ENCODE results near the gene TET1. TPM values are rescaled to one million over a fixed set of nuclear protein-coding genes. Genes with fewer than 3 reads are reported as not detected.
"Not testable (repeated sequence)": the region's sequence is repeated elsewhere in the genome, so short reads cannot be mapped to it uniquely, and the experiment has no call there.

TET1 gene
- total and polyA plus RNA-seq, 2 experiments from 2014 or later = 37.2 to 90.5 TPM

DNA sequence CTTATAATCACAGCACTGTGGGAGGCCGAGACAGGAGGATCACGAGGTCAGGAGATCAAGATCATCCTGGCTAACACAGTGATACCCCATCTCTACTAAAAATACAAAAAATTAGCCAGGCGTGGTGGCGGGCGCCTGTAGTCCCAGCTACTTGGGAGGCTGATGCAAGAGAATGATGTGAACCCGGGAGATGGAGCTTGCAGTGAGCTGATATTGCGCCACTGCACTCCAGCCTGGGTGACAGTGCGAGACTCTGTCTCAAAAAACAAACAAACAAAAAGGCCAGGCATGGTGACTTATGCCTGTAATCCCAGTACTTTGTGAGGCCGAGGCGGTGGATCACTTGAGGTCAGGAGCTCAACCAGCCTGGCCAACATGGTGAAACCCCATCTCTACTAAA, 49.9 kb downstream of the TET1 start:
- not testable (repeated sequence) for H3F3A ChIP-seq (replicated peaks; ENCODE audit: low read depth); H3K27me3 Mint-ChIP-seq (ENCODE audit: insufficient read depth, low read depth, poor library complexity); H3K4me1 ChIP-seq (ENCODE audit: insufficient read depth); H4K20me1 ChIP-seq (replicated peaks; ENCODE audit: insufficient read depth); H3K27ac Mint-ChIP-seq; H3K27me3 ChIP-seq (ENCODE audit: insufficient read depth); H3K9me2 ChIP-seq (ENCODE audit: insufficient read depth); H3K4me3 Mint-ChIP-seq; H3K4me1 Mint-ChIP-seq; H3K4me3 ChIP-seq; H3K9me3 Mint-ChIP-seq; H2AFZ ChIP-seq; DNase-seq (ENCODE audit: low spot score); ATAC-seq; H3K4me2 ChIP-seq
- H3K36me3 ChIP-seq (ENCODE audit: insufficient read depth) = peaks cover 12% of the 10 kb centered on the region; the same call in 1 of the 2 replicates
- peaks cover 17% of the 10 kb centered on the region; the same call in 2 of the 3 replicates for H3K36me3 Mint-ChIP-seq (ENCODE audit: low read depth)
- peaks cover 85% of the 10 kb centered on the region for H3K79me2 ChIP-seq (replicated peaks; ENCODE audit: insufficient read depth)
- H3K27ac ChIP-seq (ENCODE audit: low read depth) = peak overlapping the region; percentile 72; the same call in 1 of the 2 replicates

DNA sequence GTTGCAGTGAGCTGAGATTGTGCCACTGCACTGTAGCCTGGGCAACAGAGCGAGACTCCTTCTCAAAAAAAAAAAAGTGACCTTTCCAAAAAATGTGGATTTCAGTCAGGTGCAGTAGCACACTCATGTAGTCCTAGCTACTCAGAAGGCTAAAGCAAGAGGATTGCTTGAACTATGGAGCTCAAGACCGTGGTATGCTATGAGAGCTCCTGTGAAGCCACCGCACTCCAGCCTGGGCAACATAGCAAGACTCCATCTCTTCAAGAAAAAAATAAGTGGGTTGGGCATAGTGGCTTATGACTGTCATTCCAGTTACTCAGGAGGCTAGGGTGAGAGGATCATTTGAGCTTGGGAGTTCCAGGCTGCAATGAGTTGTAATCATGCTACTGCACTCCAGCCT, 51.1 kb downstream of the TET1 start:
- Mint-ChIP-seq H3K27me3 (ENCODE audit: insufficient read depth, low read depth, poor library complexity) (no peaks in the 10 kb centered on the region), H3K4me3 (no peak overlapping the region), H3K36me3 (ENCODE audit: low read depth) (peaks cover 16% of the 10 kb centered on the region; the same call in 2 of the 3 replicates), H3K9me3 (no peaks in the 10 kb centered on the region), H3K4me1 (no peaks in the 10 kb centered on the region), H3K27ac (no peak overlapping the region)
- ATAC-seq = no peak
- Histone ChIP-seq H3K27ac (ENCODE audit: low read depth) (0 out of 2 replicates have a peak overlapping the region, but pooled peaks have one; percentile 50), H3K79me2 (replicated peaks; ENCODE audit: insufficient read depth) (peaks cover 83% of the 10 kb centered on the region), H3F3A (replicated peaks; ENCODE audit: low read depth) (peaks cover 8% of the 10 kb centered on the region; the same call in 1 of the 2 replicates), H4K20me1 (replicated peaks; ENCODE audit: insufficient read depth) (peaks cover 2% of the 10 kb centered on the region; the same call in 1 of the 2 replicates), H3K4me3 (no peak overlapping the region), H3K9me2 (ENCODE audit: insufficient read depth) (no peaks in the 10 kb centered on the region), H2AFZ (no peak overlapping the region), H3K4me2 (no peak overlapping the region), H3K4me1 (ENCODE audit: insufficient read depth) (no peaks in the 10 kb centered on the region), H3K27me3 (ENCODE audit: insufficient read depth) (no peaks in the 10 kb centered on the region), H3K36me3 (ENCODE audit: insufficient read depth) (peaks cover 12% of the 10 kb centered on the region; the same call in 1 of the 2 replicates)
- DNase-seq (ENCODE audit: low spot score) = no peak
- TF ChIP-seq ZNF462 (CRISPR knock-in tag; IDR thresholded peaks at IDR 0.05) = no peak
- no peak for TF ChIP-seq STAT1 (IDR thresholded peaks at IDR 0.05; ENCODE audit: unreplicated experiment)
- TF ChIP-seq ZNF331 (CRISPR knock-in tag; IDR thresholded peaks at IDR 0.05; ENCODE audit: low read depth) = no peak
- TF ChIP-seq EZH2 (IDR thresholded peaks at IDR 0.05; ENCODE audit: low read depth, unreplicated experiment) = no peak

- H3K4me2 ChIP-seq; H3K27ac Mint-ChIP-seq; H3K4me3 ChIP-seq; H3K27me3 Mint-ChIP-seq (ENCODE audit: insufficient read depth, low read depth, poor library complexity); H3K9me3 Mint-ChIP-seq; H3K4me1 ChIP-seq (ENCODE audit: insufficient read depth); H3K4me3 Mint-ChIP-seq; H3K27me3 ChIP-seq (ENCODE audit: insufficient read depth); H3K36me3 ChIP-seq (ENCODE audit: insufficient read depth); ATAC-seq; H3K9me2 ChIP-seq (ENCODE audit: insufficient read depth); H2AFZ ChIP-seq; H3F3A ChIP-seq (replicated peaks; ENCODE audit: low read depth); H3K27ac ChIP-seq (ENCODE audit: low read depth); H3K4me1 Mint-ChIP-seq; DNase-seq (ENCODE audit: low spot score): not testable (repeated sequence)
- H3K36me3 Mint-ChIP-seq (ENCODE audit: low read depth) = peaks cover 18% of the 10 kb centered on the region; the same call in 2 of the 3 replicates
- H4K20me1 ChIP-seq (replicated peaks; ENCODE audit: insufficient read depth) = peaks cover 15% of the 10 kb centered on the region
- H3K79me2 ChIP-seq (replicated peaks; ENCODE audit: insufficient read depth) = peaks cover 75% of the 10 kb centered on the region
Measured at GRCh38 chr10:68613974-68614373, 53.8 kb downstream of the TET1 start.

- H3K9me2 ChIP-seq (ENCODE audit: insufficient read depth); H3K27ac Mint-ChIP-seq; H3K4me1 Mint-ChIP-seq; H3K27me3 ChIP-seq (ENCODE audit: insufficient read depth); DNase-seq (ENCODE audit: low spot score); H3K36me3 ChIP-seq (ENCODE audit: insufficient read depth); H3K27me3 Mint-ChIP-seq (ENCODE audit: insufficient read depth, low read depth, poor library complexity); H2AFZ ChIP-seq; H3K4me3 Mint-ChIP-seq; H3F3A ChIP-seq (replicated peaks; ENCODE audit: low read depth); H3K4me3 ChIP-seq; H3K4me2 ChIP-seq; H3K9me3 Mint-ChIP-seq; ATAC-seq: not testable (repeated sequence)
- H3K4me1 ChIP-seq (ENCODE audit: insufficient read depth) = peaks cover 12% of the 10 kb centered on the region
- peaks cover 11% of the 10 kb centered on the region for H3K36me3 Mint-ChIP-seq (ENCODE audit: low read depth)
- H3K79me2 ChIP-seq (replicated peaks; ENCODE audit: insufficient read depth) = peaks cover 81% of the 10 kb centered on the region
- H4K20me1 ChIP-seq (replicated peaks; ENCODE audit: insufficient read depth) = peaks cover 21% of the 10 kb centered on the region
- H3K27ac ChIP-seq (ENCODE audit: low read depth) = 0 out of 2 replicates have a peak overlapping the region, but pooled peaks have one; percentile 39
Measured at GRCh38 chr10:68617691-68618090, 57.6 kb downstream of the TET1 start.

Data from GM23338 (cell line).